HepG2 (cell line): ENCODE measurements around the gene ECT2. TPM values are rescaled to one million over a fixed set of nuclear protein-coding genes. Genes with fewer than 3 reads are reported as not detected.

Experiments used
- ATAC-seq: fragments of 200-7000 bp; cut with Tn5 transposase; 3 replicates; pipeline ENCODE4 v1.9.1; 2020; ENCODE audit warnings: mild to moderate bottlenecking, moderate library complexity
- BruUV-seq: library from RNA; stranded (reverse); fragments of 400-500 nt; replicated peaks from 2 replicates; lab custom pipeline; 2021; lab: Mats Ljungman, UMichigan
- CTCF ChIA-PET: fragments of 300-600 bp; formaldehyde crosslinking; extraction: SDS; loops from one replicate; lab custom pipeline; 2021; ENCODE audit warnings: low total read pairs, inconsistent platforms, low intra/inter-chr PET ratio; lab: Yijun Ruan, JAX
- POLR2A ChIA-PET: fragments of 350-600 bp; sonication (Branson Sonifier 250); formaldehyde crosslinking; loops from one replicate; lab custom pipeline; 2020; ENCODE audit warnings: antibody characterized with exemption, inconsistent platforms; lab: Yijun Ruan, JAX
- DNase-seq: peaks from one replicate; pipeline ENCODE4 v3.0.0-alpha.2; 2015; ENCODE audit warnings: low spot score
- FAIRE-seq: peaks from 3 replicates; lab custom pipeline; 2011; peaks lifted over from hg19 to GRCh38; lab: Jason Lieb, UNC
- H2AFZ ChIP-seq: one replicate; pipeline ENCODE4 v1.6.1; 2011; ENCODE audit warnings: low read length, inconsistent platforms
- H3K27ac ChIP-seq: fragments of 300-600 bp; 3 replicates; pipeline ENCODE4 v1.8.0; 2011; ENCODE audit warnings: mixed run types, mild to moderate bottlenecking, mixed read lengths, low read length, inconsistent platforms; ENCODE audit not compliant: insufficient read depth; ENCODE audit errors: extremely low read length
- H3K27me3 ChIP-seq, 2 experiments: fragments of 200-600 bp in 1 of 2; 2 replicates in 1 of 2; 3 replicates in 1 of 2; pipeline versions ENCODE4 v1.6.0 to v1.8.0; 2011; ENCODE audit warnings: low read length in 2 of 2, mild to moderate bottlenecking in 2 of 2, moderate library complexity in 2 of 2, inconsistent platforms in 1 of 2; ENCODE audit not compliant: insufficient read depth in 2 of 2, control insufficient read depth in 1 of 2
- H3K36me3 ChIP-seq, 2 experiments: fragments of 200-600 bp in 1 of 2; replicated peaks in 1 of 2; 2 replicates in 1 of 2; 3 replicates in 1 of 2; pipeline versions ENCODE4 v1.5.1 to v1.8.0; 2011; ENCODE audit warnings: low read length in 2 of 2, inconsistent platforms in 1 of 2; ENCODE audit not compliant: insufficient read depth in 2 of 2, control insufficient read depth in 1 of 2
- H3K4me1 ChIP-seq: 2 replicates; pipeline ENCODE4 v1.5.1; 2012; ENCODE audit warnings: low read length, inconsistent platforms; ENCODE audit not compliant: insufficient read depth
- H3K4me2 ChIP-seq: 2 replicates; pipeline ENCODE4 v1.6.0; 2011; ENCODE audit warnings: low read depth, low read length, inconsistent platforms
- H3K4me3 ChIP-seq, 3 experiments: fragments of 200-600 bp in 1 of 3; sonication (generic), shearing (Covaris generic) in 1 of 3; replicated peaks in 1 of 3; 2 replicates each; pipeline ENCODE4 v1.5.1; 2011 to 2016; ENCODE audit warnings: low read length in 3 of 3, inconsistent platforms in 2 of 3, low read depth in 2 of 3, mild to moderate bottlenecking in 2 of 3, control low read depth in 1 of 3, mixed read lengths in 1 of 3; ENCODE audit not compliant: insufficient read depth in 1 of 3
- H3K79me2 ChIP-seq: one replicate; pipeline ENCODE4 v1.6.1; 2011; ENCODE audit warnings: low read length, inconsistent platforms; ENCODE audit not compliant: insufficient read depth
- H3K9ac ChIP-seq: 2 replicates; pipeline ENCODE4 v1.6.0; 2011; ENCODE audit warnings: mild to moderate bottlenecking, low read depth, low read length, inconsistent platforms; ENCODE audit not compliant: insufficient read depth
- H3K9me3 ChIP-seq: 2 replicates; pipeline ENCODE4 v1.5.1; 2012; ENCODE audit warnings: mild to moderate bottlenecking, low read length
- H4K20me1 ChIP-seq: 2 replicates; pipeline ENCODE4 v1.6.0; 2011; ENCODE audit warnings: inconsistent platforms, mild to moderate bottlenecking, low read length, moderate library complexity; ENCODE audit not compliant: insufficient read depth
- TOPORS ChIP-seq: sonication (generic); formaldehyde crosslinking; IDR thresholded peaks from 2 replicates; pipeline ENCODE4 v1.8.0; 2023; ENCODE audit warnings: mild to moderate bottlenecking, missing genetic modification reagents
- ZNF121 ChIP-seq: sonication (generic); formaldehyde crosslinking; IDR thresholded peaks from 2 replicates; pipeline ENCODE4 v1.5.0; 2020; ENCODE audit warnings: mild to moderate bottlenecking, missing genetic modification reagents
- ZNF205 ChIP-seq: IDR thresholded peaks from 2 replicates; pipeline ENCODE4 v1.6.1; 2018; ENCODE audit warnings: missing biosample characterization, missing genetic modification reagents
- ZNF234 ChIP-seq: sonication (generic); formaldehyde crosslinking; conservative IDR thresholded peaks from 2 replicates; pipeline ENCODE4 v1.5.1; 2020; ENCODE audit warnings: mild to moderate bottlenecking, missing genetic modification reagents
- ZNF280D ChIP-seq: sonication (generic); formaldehyde crosslinking; IDR thresholded peaks from 2 replicates; pipeline ENCODE4 v1.5.1; 2020; ENCODE audit warnings: mild to moderate bottlenecking, missing genetic modification reagents
- ZNF367 ChIP-seq: sonication (generic); formaldehyde crosslinking; IDR thresholded peaks from 2 replicates; pipeline ENCODE4 v1.4.0; 2020; ENCODE audit warnings: missing genetic modification reagents, borderline replicate concordance
- ZNF629 ChIP-seq: sonication (generic); formaldehyde crosslinking; conservative IDR thresholded peaks from 2 replicates; pipeline ENCODE4 v1.5.0; 2020; ENCODE audit warnings: missing genetic modification reagents
- ZNF678 ChIP-seq: sonication (generic); formaldehyde crosslinking; IDR thresholded peaks from 2 replicates; pipeline ENCODE4 v1.4.0; 2020; ENCODE audit warnings: mild to moderate bottlenecking, missing genetic modification reagents
- ZSCAN31 ChIP-seq: sonication (generic); formaldehyde crosslinking; IDR thresholded peaks from 2 replicates; pipeline ENCODE4 v1.5.0; 2020; ENCODE audit warnings: low read depth, mild to moderate bottlenecking, missing genetic modification reagents
- WGBS: methylation state at CpG from one replicate; pipeline ENCODE4 v1.1.6; 2017; ENCODE audit warnings: low lambda C conversion rate; 5-methylcytosine and 5-hydroxymethylcytosine counted together
- in situ Hi-C: cut with HindIII; loops from 2 replicates; pipeline ENCODE4 v1.10.0; 2017; ENCODE audit warnings: low pct_unique_long_range_greater_than_20kb; ENCODE audit not compliant: extremely low pct_ligation_motif_present
- intact Hi-C: fragments of 100-400 bp; cut with micrococcal nuclease; formaldehyde crosslinking; loops from one replicate; pipeline ENCODE4 v1.10.0; 2022; ENCODE audit not compliant: unreplicated experiment
- polyA plus RNA-seq, 8 experiments: library from polyadenylated mRNA; depleted of rRNA in 3 of 8; stranded (reverse) in 7 of 8; unstranded in 1 of 8; fragments of >200 nt; fragmentation: Illumina TruSeq in 4 of 8; extraction: Trizol in 4 of 8; gene quantifications; 2 replicates each; pipeline versions ENCODE4 v1.2.1 to v1.2.3, GENCODE V29; 2011 to 2016; ENCODE audit warnings: low read depth in 4 of 8, missing spikeins in 1 of 8, mixed read lengths in 1 of 8; ENCODE audit not compliant: insufficient read depth in 1 of 8
- total RNA-seq, 5 experiments: library from RNA; depleted of rRNA; stranded (reverse); fragments of >200 nt; fragmentation: Illumina TruSeq; extraction: Trizol; gene quantifications; 2 replicates each; pipeline ENCODE4 v1.2.3, GENCODE V29; 2016; ENCODE audit warnings: low read depth in 1 of 5
- TF ChIP-seq, protein P1 (sequence below): IDR thresholded peaks from 2 replicates; pipeline ENCODE4 v1.6.1; 2018; ENCODE audit warnings: missing genetic modification reagents
- TF ChIP-seq, protein P2 (sequence below): sonication (generic); formaldehyde crosslinking; IDR thresholded peaks from 2 replicates; pipeline ENCODE4 v1.5.0; 2020; ENCODE audit warnings: missing genetic modification reagents

Gene ECT2
- total and polyA plus RNA-seq, 2 of the 13 experiments (the other 11 are each of a cell fraction or from before 2014, with no cell fraction given) = 21.6 to 52.0 TPM

GRCh38 chr3:172832983-172833382 lies 82.5 kb downstream of the ECT2 start:
- H4K20me1 ChIP-seq = no peaks in the 10 kb centered on the region; the same call in 1 of the 2 replicates
- ATAC-seq (no peak), FAIRE-seq (no peak), DNase-seq (no peak)
- H3K79me2 ChIP-seq = no peaks in the 10 kb centered on the region
- intact Hi-C loops (no loop called here), in situ Hi-C loops (loop anchor here (10.0 kb wide), 1 partner anchor 212 kb away; no protein-coding TSS in a partner anchor)
- no peaks in the 10 kb centered on the region for H3K4me1 ChIP-seq
- H3K27ac ChIP-seq = no peak overlapping the region
- no peak overlapping the region for H2AFZ ChIP-seq
- BruUV-seq = no TSS peak
- 2% methylated on average over 2 of the region's 2 CpGs for WGBS
- no peak overlapping the region for H3K4me3 ChIP-seq
- TF ChIP-seq ZSCAN31 (CRISPR knock-in tag) (no peak), ZNF234 (CRISPR knock-in tag) (no peak), ZNF205 (CRISPR knock-in tag) (no peak), ZNF280D (CRISPR knock-in tag) (no peak), ZNF629 (CRISPR knock-in tag) (no peak), ZNF678 (CRISPR knock-in tag) (no peak), TOPORS (no peak), ZNF121 (no peak), ZNF367 (CRISPR knock-in tag) (no peak)
- TF ChIP-seq, protein P1, sequence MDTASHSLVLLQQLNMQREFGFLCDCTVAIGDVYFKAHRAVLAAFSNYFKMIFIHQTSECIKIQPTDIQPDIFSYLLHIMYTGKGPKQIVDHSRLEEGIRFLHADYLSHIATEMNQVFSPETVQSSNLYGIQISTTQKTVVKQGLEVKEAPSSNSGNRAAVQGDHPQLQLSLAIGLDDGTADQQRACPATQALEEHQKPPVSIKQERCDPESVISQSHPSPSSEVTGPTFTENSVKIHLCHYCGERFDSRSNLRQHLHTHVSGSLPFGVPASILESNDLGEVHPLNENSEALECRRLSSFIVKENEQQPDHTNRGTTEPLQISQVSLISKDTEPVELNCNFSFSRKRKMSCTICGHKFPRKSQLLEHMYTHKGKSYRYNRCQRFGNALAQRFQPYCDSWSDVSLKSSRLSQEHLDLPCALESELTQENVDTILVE (CRISPR knock-in tag) = no peak
- TF ChIP-seq, protein P2, sequence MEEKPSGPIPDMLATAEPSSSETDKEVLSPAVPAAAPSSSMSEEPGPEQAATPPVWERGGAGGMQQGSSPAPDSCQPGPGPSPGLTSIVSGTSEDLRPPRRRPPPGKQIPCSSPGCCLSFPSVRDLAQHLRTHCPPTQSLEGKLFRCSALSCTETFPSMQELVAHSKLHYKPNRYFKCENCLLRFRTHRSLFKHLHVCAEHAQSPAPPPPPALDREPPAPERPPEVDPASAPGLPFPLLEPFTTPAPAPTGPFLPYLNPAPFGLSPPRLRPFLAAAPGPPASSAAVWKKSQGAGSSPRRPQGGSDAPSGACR (CRISPR knock-in tag) = no peak
- POLR2A ChIA-PET = no interaction called here
- CTCF ChIA-PET = no interaction called here
- H3K36me3 ChIP-seq = no peaks in the 10 kb centered on the region
- no peaks in the 10 kb centered on the region for H3K9me3 ChIP-seq
- H3K27me3 ChIP-seq = no peaks in the 10 kb centered on the region; a peak in 2 of 5 replicates
- no peak overlapping the region for H3K9ac ChIP-seq
- no peak overlapping the region for H3K4me2 ChIP-seq
